GM23338 (cell line): Measurements from ENCODE around the gene AMFR.

ENCODE experiments used
- CREB1 ChIP-seq: fragments of 250-450 bp; sonication (Bioruptor Pico); IDR thresholded peaks from 2 replicates; pipeline ENCODE4 v1.5.0; 2020; ENCODE audit warnings: low read depth, mild to moderate bottlenecking, moderate library complexity
- EZH2 ChIP-seq: fragments of 200-600 bp; sonication (generic); IDR thresholded peaks from one replicate; pipeline ENCODE4 v1.8.0; 2017; ENCODE audit warnings: antibody characterized with exemption, mild to moderate bottlenecking, low read depth; ENCODE audit not compliant: unreplicated experiment
- EZH2phosphoT487 ChIP-seq: fragments of 200-600 bp; sonication (generic); IDR thresholded peaks from one replicate; pipeline ENCODE4 v1.8.1; 2018; ENCODE audit warnings: antibody characterized with exemption; ENCODE audit not compliant: unreplicated experiment
- JUNB ChIP-seq: IDR thresholded peaks from one replicate; pipeline ENCODE4 v1.6.1; 2016; ENCODE audit warnings: antibody characterized with exemption; ENCODE audit not compliant: unreplicated experiment
- NANOG ChIP-seq: IDR thresholded peaks from 2 replicates; pipeline ENCODE4 v1.6.1; 2016; ENCODE audit warnings: antibody characterized with exemption, borderline replicate concordance
- POLR2AphosphoS5 ChIP-seq: IDR thresholded peaks from 2 replicates; pipeline ENCODE4 v1.6.1; 2016; ENCODE audit warnings: antibody characterized with exemption, low read depth
- TF ChIP-seq, protein P1 (sequence below), 2 experiments: fragments of 200-600 bp in 1 of 2; sonication (generic) in 1 of 2; conservative IDR thresholded peaks; 2 replicates each; pipeline versions ENCODE4 v1.5.1 to v1.6.1; 2016 to 2017; ENCODE audit warnings: antibody characterized with exemption in 2 of 2, low read depth in 2 of 2, mild to moderate bottlenecking in 2 of 2, moderate library complexity in 1 of 2
- TF ChIP-seq, protein P2 (sequence below): IDR thresholded peaks from one replicate; pipeline ENCODE4 v1.6.1; 2018; ENCODE audit warnings: antibody characterized with exemption; ENCODE audit not compliant: unreplicated experiment
- TF ChIP-seq, protein P3 (sequence below): IDR thresholded peaks from 2 replicates; pipeline ENCODE4 v1.6.1; 2016; ENCODE audit warnings: antibody characterized with exemption

DNA sequence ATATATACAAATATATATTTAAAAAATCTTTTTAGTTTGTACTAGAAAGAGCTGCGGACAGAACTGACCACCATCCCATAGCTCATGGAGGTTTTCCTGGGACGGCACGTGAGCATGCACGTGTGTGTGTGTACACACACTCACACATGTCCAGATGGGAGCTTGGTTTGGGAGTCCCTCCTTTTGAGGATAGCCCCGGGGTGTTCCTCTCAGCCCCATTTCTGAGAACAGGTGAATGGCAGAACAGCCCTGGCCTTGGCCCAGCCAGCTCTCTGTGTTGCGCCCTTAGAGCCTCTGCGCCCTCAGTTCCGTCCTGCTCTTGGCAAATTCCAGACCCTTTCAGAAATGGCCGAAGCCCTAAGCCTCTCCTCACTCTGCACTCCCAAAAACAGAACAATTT, 70.1 kb downstream of the AMFR start:
- TF ChIP-seq, protein P1, sequence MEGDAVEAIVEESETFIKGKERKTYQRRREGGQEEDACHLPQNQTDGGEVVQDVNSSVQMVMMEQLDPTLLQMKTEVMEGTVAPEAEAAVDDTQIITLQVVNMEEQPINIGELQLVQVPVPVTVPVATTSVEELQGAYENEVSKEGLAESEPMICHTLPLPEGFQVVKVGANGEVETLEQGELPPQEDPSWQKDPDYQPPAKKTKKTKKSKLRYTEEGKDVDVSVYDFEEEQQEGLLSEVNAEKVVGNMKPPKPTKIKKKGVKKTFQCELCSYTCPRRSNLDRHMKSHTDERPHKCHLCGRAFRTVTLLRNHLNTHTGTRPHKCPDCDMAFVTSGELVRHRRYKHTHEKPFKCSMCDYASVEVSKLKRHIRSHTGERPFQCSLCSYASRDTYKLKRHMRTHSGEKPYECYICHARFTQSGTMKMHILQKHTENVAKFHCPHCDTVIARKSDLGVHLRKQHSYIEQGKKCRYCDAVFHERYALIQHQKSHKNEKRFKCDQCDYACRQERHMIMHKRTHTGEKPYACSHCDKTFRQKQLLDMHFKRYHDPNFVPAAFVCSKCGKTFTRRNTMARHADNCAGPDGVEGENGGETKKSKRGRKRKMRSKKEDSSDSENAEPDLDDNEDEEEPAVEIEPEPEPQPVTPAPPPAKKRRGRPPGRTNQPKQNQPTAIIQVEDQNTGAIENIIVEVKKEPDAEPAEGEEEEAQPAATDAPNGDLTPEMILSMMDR (conservative IDR thresholded peaks at IDR 0.05; ENCODE audit: low read depth in 2 of 2) = no peak
- TF ChIP-seq, protein P2, sequence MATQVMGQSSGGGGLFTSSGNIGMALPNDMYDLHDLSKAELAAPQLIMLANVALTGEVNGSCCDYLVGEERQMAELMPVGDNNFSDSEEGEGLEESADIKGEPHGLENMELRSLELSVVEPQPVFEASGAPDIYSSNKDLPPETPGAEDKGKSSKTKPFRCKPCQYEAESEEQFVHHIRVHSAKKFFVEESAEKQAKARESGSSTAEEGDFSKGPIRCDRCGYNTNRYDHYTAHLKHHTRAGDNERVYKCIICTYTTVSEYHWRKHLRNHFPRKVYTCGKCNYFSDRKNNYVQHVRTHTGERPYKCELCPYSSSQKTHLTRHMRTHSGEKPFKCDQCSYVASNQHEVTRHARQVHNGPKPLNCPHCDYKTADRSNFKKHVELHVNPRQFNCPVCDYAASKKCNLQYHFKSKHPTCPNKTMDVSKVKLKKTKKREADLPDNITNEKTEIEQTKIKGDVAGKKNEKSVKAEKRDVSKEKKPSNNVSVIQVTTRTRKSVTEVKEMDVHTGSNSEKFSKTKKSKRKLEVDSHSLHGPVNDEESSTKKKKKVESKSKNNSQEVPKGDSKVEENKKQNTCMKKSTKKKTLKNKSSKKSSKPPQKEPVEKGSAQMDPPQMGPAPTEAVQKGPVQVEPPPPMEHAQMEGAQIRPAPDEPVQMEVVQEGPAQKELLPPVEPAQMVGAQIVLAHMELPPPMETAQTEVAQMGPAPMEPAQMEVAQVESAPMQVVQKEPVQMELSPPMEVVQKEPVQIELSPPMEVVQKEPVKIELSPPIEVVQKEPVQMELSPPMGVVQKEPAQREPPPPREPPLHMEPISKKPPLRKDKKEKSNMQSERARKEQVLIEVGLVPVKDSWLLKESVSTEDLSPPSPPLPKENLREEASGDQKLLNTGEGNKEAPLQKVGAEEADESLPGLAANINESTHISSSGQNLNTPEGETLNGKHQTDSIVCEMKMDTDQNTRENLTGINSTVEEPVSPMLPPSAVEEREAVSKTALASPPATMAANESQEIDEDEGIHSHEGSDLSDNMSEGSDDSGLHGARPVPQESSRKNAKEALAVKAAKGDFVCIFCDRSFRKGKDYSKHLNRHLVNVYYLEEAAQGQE = no peak
- TF ChIP-seq POLR2AphosphoS5 (no peak), EZH2 (no peak), JUNB (no peak), NANOG (no peak), CREB1 (CRISPR knock-in tag) (no peak), EZH2phosphoT487 (no peak)
- TF ChIP-seq, protein P3, sequence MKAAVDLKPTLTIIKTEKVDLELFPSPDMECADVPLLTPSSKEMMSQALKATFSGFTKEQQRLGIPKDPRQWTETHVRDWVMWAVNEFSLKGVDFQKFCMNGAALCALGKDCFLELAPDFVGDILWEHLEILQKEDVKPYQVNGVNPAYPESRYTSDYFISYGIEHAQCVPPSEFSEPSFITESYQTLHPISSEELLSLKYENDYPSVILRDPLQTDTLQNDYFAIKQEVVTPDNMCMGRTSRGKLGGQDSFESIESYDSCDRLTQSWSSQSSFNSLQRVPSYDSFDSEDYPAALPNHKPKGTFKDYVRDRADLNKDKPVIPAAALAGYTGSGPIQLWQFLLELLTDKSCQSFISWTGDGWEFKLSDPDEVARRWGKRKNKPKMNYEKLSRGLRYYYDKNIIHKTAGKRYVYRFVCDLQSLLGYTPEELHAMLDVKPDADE = no peak
